Measurements from ENCODE around the gene SYTL4. TPM values are rescaled to one million over a fixed set of nuclear protein-coding genes. Genes with fewer than 3 reads are reported as not detected.

The SYTL4 gene
- total and polyA plus RNA-seq, 2 of the 8 experiments (the other 6 are each of a cell fraction or from before 2014, with no cell fraction given), result 0.11 TPM

GRCh38 chrX:100648458-100649417, 83.2 kb downstream of the SYTL4 start (continued):
- TF ChIP-seq BRCA1 (IDR thresholded peaks at IDR 0.05; ENCODE audit: low read depth, low read length) (no peak), CBX8 (IDR thresholded peaks at IDR 0.05; ENCODE audit: borderline replicate concordance, low read depth, low read length) (no peak)
